Stimulated activated memory B cell treated with anti-CD40 and anti-IgM and Interleukin-4, amounts not matched to agents 10 μg/mL and 1 μg/mL and 100 μg/mL, for 72 hours (primary cell): ENCODE data around the gene ST6GALNAC4.
"Not testable (repeated sequence)": the region's sequence is repeated elsewhere in the genome, so short reads cannot be mapped to it uniquely, and the experiment has no call there.

Experiments
- ATAC-seq: fragments of 150-1000 bp; cut with Tn5 transposase; 2 replicates; pipeline ENCODE4 v1.10.0; 2021
- H3K27ac Mint-ChIP-seq: one replicate; pipeline ENCODE4 v1.8.0; 2022; ENCODE audit warnings: mild to moderate bottlenecking, mixed read lengths
- H3K27me3 Mint-ChIP-seq: one replicate; pipeline ENCODE4 v1.8.0; 2022; ENCODE audit warnings: mixed read lengths
- H3K36me3 Mint-ChIP-seq: one replicate; pipeline ENCODE4 v1.8.0; 2022; ENCODE audit warnings: mixed read lengths
- H3K4me1 Mint-ChIP-seq: one replicate; pipeline ENCODE4 v1.8.0; 2022; ENCODE audit warnings: mixed read lengths
- H3K4me3 Mint-ChIP-seq: one replicate; pipeline ENCODE4 v1.8.0; 2022; ENCODE audit warnings: mild to moderate bottlenecking, moderate library complexity, mixed read lengths
- H3K9me3 Mint-ChIP-seq: one replicate; pipeline ENCODE4 v1.8.0; 2022; ENCODE audit warnings: mixed read lengths

The ST6GALNAC4 gene

DNA sequence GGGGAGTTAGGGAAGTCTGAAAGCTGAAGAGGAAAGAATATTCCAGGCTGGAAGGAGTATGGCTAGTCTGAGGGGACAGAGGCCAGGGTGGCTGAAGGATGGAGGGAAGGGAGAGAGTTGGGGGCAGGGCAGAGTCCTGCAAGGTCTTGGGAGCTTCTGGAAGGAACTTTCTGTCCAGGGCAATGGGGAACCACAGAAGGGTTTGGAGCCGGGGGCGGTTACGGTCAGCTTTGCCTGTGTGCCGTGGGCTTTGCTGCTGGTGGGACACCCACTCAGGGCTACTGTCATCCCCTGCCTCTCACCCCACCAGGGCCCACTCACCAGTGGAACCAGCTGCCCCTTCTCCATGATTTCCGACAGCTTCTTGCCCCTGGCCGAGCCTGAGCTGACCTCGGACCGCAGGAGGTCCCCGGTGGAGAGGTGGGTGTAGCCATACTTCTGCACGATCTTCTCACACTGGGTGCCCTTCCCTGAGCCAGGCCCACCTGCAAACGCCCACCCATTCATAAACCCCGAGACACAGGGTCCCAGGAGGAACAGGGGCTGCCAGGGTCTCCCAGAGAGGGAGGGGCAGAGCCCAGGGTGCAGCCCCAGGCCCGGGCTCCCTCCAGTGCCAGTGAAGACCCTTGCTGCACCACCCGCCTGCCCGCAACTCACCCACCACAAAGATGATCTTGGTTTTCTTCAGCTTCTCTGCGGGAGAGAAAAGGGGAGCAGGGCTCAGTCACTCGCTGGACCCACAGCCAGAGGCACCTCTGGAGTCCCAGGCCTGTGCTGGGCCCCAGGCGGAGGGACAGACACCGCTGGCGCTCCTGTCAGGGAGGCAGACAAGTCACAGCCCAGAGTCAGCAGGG, 44.2 kb downstream of the ST6GALNAC4 start:
- H3K9me3 Mint-ChIP-seq, result no peaks in the 10 kb centered on the region

GRCh38 chr9:127871531-127871930, 45.3 kb downstream of the ST6GALNAC4 start:
- no peak overlapping the region for H3K27ac Mint-ChIP-seq
- no peaks in the 10 kb centered on the region for H3K27me3 Mint-ChIP-seq
- no peaks in the 10 kb centered on the region for H3K36me3 Mint-ChIP-seq
- H3K9me3 Mint-ChIP-seq, result no peaks in the 10 kb centered on the region
- no peak overlapping the region for H3K4me3 Mint-ChIP-seq
- H3K4me1 Mint-ChIP-seq, result peaks cover 6% of the 10 kb centered on the region
- ATAC-seq, result no peak

More for the DNA sequence above, 44.2 kb downstream of the ST6GALNAC4 start:
- Mint-ChIP-seq H3K4me3 (no peak overlapping the region), H3K36me3 (no peaks in the 10 kb centered on the region), H3K27me3 (peaks cover 8% of the 10 kb centered on the region), H3K4me1 (no peaks in the 10 kb centered on the region), H3K27ac (no peak overlapping the region)
- ATAC-seq, result no peak

- Mint-ChIP-seq H3K27ac (no peak overlapping the region), H3K4me3 (no peak overlapping the region)
Observed at GRCh38 chr9:127870887-127871286, 46.0 kb downstream of the ST6GALNAC4 start.

DNA sequence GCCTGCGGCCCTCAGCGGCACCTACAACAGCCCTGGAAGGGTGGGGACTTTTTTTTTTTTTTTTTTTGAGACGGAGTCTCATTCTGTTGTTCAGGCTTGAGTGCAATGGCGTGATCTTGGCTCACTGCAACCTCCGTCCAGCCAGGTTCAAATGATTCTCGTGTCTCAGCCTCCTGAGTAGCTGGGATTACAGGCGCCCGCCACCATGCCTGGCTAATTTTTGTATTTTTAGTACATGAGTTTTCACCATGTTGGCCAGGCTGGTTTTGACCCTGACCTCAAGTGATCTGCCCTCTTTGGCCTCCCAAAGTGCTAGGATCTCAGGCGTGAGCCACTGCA, 46.7 kb downstream of the ST6GALNAC4 start:
- H3K27me3 Mint-ChIP-seq, ATAC-seq, H3K27ac Mint-ChIP-seq, H3K4me3 Mint-ChIP-seq, H3K9me3 Mint-ChIP-seq, H3K36me3 Mint-ChIP-seq: not testable (repeated sequence)
- H3K4me1 Mint-ChIP-seq, result peaks cover 20% of the 10 kb centered on the region

More at GRCh38 chr9:127870887-127871286, 46.0 kb downstream of the ST6GALNAC4 start:
- no peak for ATAC-seq
- Mint-ChIP-seq H3K36me3 (no peaks in the 10 kb centered on the region), H3K9me3 (no peaks in the 10 kb centered on the region), H3K27me3 (no peaks in the 10 kb centered on the region), H3K4me1 (peaks cover 12% of the 10 kb centered on the region)

DNA sequence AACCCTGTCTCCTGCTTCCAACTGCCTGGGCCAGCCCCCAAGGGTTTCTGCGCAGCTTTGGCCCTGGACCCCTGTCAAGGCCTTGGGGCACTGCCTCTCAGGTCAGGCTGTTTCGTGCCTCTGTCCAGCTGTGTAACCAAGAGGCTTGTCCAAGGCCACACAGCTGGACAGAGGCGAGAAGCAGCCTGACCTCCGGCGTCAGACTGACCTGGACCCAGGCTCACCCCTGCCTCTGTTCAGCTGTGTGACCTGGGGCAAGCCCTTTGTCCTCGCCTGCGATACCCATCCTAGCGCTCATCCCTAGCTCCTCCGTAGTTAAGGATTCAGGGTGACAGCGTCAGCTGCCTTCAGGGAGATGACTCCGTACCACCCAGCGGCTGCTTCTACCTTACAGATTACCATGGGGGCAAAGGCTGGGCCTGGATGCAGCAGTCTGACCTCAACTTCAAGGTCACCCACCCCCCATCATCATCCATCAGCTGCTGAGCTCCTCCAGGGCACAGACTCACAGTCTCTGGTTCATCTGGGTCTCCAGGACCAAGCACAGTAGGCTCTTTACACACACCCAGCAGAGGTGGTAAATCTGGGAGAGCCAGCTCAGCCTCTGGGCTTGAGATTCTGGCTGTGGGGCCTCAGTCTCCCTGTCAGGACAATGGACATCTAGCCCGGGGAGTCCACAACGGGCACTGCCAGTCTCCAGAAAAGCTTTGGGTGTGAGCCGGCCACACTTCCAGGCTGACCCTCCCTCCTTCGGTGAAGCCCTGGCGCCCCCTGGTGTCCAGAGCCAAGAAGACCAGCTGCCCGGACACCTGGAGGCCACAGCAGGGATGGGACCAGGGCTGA, 47.3 kb downstream of the ST6GALNAC4 start:
- no peaks in the 10 kb centered on the region for H3K27me3 Mint-ChIP-seq
- H3K4me1 Mint-ChIP-seq, result peaks cover 25% of the 10 kb centered on the region
- H3K4me3 Mint-ChIP-seq, result no peak overlapping the region
- H3K27ac Mint-ChIP-seq, result no peak overlapping the region
- peak; percentile 80 for ATAC-seq
- no peaks in the 10 kb centered on the region for H3K36me3 Mint-ChIP-seq
- H3K9me3 Mint-ChIP-seq, result no peaks in the 10 kb centered on the region

DNA sequence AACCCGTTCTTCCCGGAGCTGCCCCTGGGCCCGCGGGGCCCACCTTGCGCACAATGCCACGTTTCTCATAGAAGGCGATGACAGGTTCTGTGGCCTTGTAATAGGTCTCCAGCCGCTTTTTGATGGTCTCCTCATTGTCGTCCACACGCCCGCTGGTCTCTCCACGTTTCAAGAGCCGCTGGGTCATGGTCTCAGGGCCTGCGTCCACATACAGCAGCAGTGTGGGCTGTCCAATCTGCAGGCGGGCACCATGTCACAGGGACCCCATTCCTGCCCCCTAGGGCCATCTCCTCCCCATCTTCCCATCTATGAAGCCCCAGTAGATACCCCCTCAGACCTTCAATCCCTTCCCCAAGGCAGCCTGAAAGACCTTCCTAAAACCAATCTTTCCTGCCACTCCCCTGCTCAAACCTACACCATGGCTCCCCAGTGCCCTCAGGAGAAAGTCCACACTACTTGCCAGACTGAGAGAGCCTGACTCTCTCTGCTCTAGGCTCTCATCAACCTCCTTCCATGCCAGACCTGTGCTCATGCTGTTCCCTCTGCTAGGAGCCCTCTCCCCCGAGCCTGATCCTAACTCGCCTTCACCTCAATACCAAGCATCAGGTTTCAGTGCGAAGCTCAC, 48.5 kb downstream of the ST6GALNAC4 start:
- Mint-ChIP-seq H3K4me1 (peaks cover 25% of the 10 kb centered on the region), H3K4me3 (no peak overlapping the region), H3K36me3 (no peaks in the 10 kb centered on the region), H3K9me3 (no peaks in the 10 kb centered on the region), H3K27me3 (no peaks in the 10 kb centered on the region), H3K27ac (peak overlapping the region; percentile 26)
- ATAC-seq, result no peak

DNA sequence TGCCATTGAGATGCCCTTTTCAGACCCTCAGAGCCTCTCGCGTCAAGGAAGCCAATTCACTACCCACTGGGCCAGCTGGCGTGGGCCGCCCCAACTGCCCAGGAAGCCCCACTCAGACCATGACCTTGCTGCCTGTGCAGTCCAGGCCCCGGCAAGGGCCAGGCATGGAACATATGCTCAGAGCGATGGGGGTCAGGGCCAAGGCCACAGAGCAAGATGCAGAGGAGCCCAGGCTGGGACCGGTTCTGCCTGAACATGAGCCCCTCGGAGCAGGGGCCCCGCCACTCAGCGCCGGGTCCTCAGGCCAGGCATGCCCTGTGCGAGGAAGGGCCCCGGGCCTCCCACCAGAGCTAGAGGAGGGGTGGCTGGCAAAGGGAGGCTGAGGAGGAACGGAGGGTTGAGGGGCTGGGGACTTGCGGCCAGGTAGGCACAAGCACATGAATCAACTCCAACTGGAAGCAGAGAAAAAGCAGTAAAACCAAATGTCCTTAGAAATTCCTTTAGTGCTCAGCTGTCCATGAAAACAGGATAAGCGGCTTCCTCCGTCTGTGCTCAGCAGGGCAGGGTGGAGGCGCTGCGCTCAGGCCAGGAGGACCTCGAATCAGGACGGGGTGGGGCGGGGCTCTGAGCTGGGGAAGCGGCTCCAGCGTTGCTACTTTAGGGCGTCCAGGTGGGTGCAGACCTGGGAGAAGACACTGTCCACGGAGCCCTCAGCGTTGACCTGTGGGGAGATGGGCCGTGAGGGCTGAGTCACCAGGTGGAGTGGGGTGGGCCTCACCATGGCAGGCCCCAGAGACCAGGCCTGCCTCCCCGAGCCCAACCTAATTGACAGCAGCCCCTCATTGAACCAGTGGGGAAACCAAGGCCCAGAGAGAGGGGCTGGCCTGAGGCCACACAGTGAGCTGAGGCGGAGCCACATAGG, 49.2 kb downstream of the ST6GALNAC4 start:
- Mint-ChIP-seq H3K4me3 (no peak overlapping the region), H3K27me3 (no peaks in the 10 kb centered on the region), H3K36me3 (no peaks in the 10 kb centered on the region), H3K9me3 (no peaks in the 10 kb centered on the region), H3K27ac (no peak overlapping the region), H3K4me1 (peaks cover 31% of the 10 kb centered on the region)
- ATAC-seq, result no peak

GRCh38 chr9:127866535-127866934, 50.3 kb downstream of the ST6GALNAC4 start:
- Mint-ChIP-seq H3K27me3 (no peaks in the 10 kb centered on the region), H3K27ac (peak overlapping the region; percentile 1), H3K9me3 (no peaks in the 10 kb centered on the region), H3K4me1 (peaks cover 42% of the 10 kb centered on the region), H3K4me3 (no peak overlapping the region), H3K36me3 (no peaks in the 10 kb centered on the region)
- ATAC-seq, result peak; percentile 64

DNA sequence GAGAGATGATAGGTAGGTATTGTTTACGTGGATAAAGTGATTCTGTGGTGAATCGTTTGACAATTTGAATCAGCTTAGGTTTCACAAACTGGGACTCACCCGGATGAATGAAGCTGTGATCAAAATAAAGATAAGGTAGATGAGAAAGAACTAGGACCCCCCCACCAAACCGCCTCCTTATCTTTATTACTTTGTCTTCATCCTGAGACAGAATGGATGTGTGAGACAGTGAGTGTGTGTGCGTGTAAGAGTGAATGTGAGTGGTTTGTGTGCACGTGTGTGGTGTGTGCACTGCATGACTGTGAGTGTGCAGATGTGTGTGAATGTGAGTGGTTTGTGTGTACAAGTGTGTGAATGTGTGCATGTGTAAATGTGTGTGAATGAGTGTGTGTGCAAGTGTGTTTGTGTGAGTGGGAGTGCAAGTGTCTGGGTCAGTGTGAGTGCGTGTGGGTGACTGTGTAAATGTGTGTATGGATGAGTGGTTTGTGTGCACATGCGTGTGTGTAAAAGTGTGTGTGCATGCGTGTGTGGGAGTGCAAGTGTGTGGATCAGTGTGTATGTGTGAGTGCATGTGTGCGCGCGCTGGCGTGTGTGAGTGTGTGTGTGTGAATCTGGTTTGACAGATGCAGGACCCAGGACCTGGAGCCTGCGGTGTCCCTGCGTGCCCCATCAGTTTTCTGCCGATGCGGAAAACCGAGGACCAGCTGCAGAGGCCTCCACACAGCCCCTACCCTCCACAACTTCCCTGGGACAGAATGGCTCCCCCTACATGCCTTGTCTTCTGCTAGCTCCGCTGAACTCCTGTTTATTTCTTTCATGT, 51.0 kb downstream of the ST6GALNAC4 start:
- Mint-ChIP-seq H3K36me3 (no peaks in the 10 kb centered on the region), H3K9me3 (no peaks in the 10 kb centered on the region), H3K4me1 (peaks cover 49% of the 10 kb centered on the region), H3K4me3 (no peak overlapping the region), H3K27me3 (no peaks in the 10 kb centered on the region), H3K27ac (peak overlapping the region; percentile 82)
- no peak for ATAC-seq

DNA sequence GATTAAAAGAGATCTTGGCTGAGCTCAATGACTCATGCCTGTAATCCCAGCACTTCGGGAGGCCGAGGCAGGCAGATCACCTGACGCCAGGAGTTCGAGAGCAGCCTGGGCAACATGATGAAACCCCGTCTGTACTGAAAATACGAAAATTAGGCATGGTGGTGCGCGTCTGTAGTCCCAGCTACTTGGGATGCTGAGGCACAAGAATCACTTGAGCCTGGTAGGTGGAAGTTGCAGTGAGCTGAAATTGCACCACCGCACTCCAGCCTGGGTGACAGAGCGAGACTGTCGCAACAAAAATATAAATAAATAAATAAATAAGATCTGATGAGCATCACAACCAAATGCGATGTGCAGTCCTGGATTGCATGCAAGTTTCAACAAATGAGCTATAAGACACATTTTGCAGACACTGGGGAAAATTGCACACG, 53.6 kb downstream of the ST6GALNAC4 start:
- Mint-ChIP-seq H3K36me3 (no peaks in the 10 kb centered on the region), H3K9me3 (no peaks in the 10 kb centered on the region), H3K4me3 (no peak overlapping the region), H3K27ac (peak overlapping the region; percentile 94), H3K4me1 (peaks cover 56% of the 10 kb centered on the region), H3K27me3 (no peaks in the 10 kb centered on the region)
- ATAC-seq, result no peak

DNA sequence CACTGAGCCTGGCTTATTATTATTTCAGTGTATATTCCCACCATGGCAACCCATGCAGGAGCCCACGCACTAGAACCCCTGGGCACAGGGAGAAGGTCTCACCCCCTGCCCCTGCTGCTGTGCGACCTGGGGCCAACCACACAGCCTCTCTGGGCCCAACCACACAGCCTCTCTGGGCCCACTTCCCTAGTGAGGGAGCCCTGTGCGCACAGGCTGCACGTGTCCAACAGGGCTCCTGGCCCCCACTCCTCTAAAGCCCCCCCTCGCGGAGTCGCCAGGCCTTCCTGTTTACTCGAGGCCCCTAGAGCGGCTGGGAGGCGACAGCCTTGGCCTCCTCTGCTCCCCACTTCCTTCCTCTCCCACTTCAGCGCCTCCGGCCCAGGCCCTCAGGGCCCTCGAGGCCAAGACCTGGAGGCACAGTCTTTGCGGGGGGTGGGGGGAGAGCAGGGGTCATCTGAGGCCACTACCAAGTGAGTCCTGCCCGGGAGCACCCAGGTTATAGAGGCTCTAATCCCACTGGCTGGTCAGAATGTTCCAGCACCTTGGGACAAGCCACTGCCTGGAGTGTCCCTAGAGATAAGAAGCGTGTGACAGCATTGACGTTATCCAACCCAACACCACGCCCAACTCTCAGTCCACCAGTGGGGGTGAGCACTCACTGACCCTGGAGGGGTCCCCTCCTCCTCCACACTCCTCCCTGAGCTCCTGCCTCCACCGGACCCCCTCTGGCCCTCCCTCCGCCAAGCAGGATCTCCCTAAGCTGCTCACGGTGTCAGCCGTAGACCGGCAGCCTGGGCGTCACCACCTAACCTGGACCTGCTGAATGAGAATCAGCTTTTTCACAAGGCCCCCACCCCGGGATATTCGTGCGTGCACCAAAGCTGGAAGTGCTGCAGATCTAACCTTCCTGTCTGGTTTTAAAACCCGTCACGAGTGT, 54.5 kb downstream of the ST6GALNAC4 start:
- ATAC-seq, result peak; percentile 80
- Mint-ChIP-seq H3K4me3 (no peak overlapping the region), H3K27ac (peak overlapping the region; percentile 94), H3K9me3 (no peaks in the 10 kb centered on the region), H3K4me1 (peaks cover 61% of the 10 kb centered on the region), H3K27me3 (no peaks in the 10 kb centered on the region), H3K36me3 (no peaks in the 10 kb centered on the region)

GRCh38 chr9:127860779-127861178, 56.1 kb downstream of the ST6GALNAC4 start:
- Mint-ChIP-seq H3K4me3 (no peak overlapping the region), H3K4me1 (peaks cover 54% of the 10 kb centered on the region), H3K36me3 (no peaks in the 10 kb centered on the region), H3K9me3 (no peaks in the 10 kb centered on the region), H3K27ac (peak overlapping the region; percentile 94), H3K27me3 (no peaks in the 10 kb centered on the region)
- ATAC-seq, result no peak

DNA sequence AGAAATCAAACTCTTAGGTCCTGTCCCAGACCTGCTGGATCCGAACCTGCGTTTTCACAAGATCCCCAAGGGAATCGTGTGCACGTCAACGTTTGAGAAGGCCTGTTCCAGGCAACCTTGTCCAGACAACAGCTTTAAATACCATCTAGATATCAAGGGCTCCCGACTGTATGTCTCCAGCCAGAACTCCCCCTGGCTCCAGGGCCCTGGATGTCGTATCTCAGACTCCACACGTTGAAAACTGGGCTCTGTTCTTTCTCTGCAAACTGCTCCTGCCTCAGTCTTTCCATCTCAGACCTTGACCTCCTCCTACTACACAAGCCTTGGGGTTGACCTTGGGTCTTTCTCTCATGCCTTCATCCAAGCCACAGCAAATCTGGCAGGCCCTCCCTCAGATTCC, 56.6 kb downstream of the ST6GALNAC4 start:
- Mint-ChIP-seq H3K36me3 (no peaks in the 10 kb centered on the region), H3K4me3 (no peak overlapping the region)
- ATAC-seq, result no peak

More for the DNA sequence above, 56.6 kb downstream of the ST6GALNAC4 start:
- H3K27ac Mint-ChIP-seq, result peak overlapping the region; percentile 94
- H3K27me3 Mint-ChIP-seq, result no peaks in the 10 kb centered on the region
- peaks cover 51% of the 10 kb centered on the region for H3K4me1 Mint-ChIP-seq
- no peaks in the 10 kb centered on the region for H3K9me3 Mint-ChIP-seq
